GM12891 (cell line): ENCODE data around the gene KLF3.

Source experiments
- PAX5 ChIP-seq: IDR thresholded peaks from 2 replicates; pipeline ENCODE4 v1.6.1; 2011; ENCODE audit warnings: low read length, moderate library complexity, mild to moderate bottlenecking; ENCODE audit not compliant: insufficient read depth, severe bottlenecking
- POLR2A ChIP-seq: IDR thresholded peaks from 2 replicates; pipeline ENCODE4 v1.6.1; 2011; ENCODE audit warnings: low read depth, low read length, control low read depth
- POLR2AphosphoS5 ChIP-seq: IDR thresholded peaks from 2 replicates; pipeline ENCODE4 v1.6.1; 2011; ENCODE audit warnings: low read depth, low read length, control low read depth
- POU2F2 ChIP-seq: IDR thresholded peaks from 2 replicates; pipeline ENCODE4 v1.6.1; 2011; ENCODE audit warnings: low read depth, mild to moderate bottlenecking, control low read depth, low read length, moderate library complexity
- SPI1 ChIP-seq: IDR thresholded peaks from 2 replicates; pipeline ENCODE4 v1.6.1; 2011; ENCODE audit warnings: low read depth, low read length, control low read depth
- TAF1 ChIP-seq: IDR thresholded peaks from 2 replicates; pipeline ENCODE4 v1.6.1; 2011; ENCODE audit warnings: low read depth, low read length, control low read depth

GRCh38 chr4:38695809-38696208 lies 31.8 kb downstream of the KLF3 start:
- TF ChIP-seq POU2F2, result no peak
- TF ChIP-seq POLR2AphosphoS5, result no peak
- TF ChIP-seq TAF1, result no peak
- no peak for TF ChIP-seq POLR2A
- TF ChIP-seq SPI1, result no peak
- TF ChIP-seq PAX5, result no peak
